HG02759 (cell line): ENCODE results near the gene RGS7.

Experiments
- ATAC-seq: cut with Tn5 transposase; IDR thresholded peaks from one replicate; pipeline ENCODE4 v1.9.1; 2021; ENCODE audit warnings: mild to moderate bottlenecking, moderate library complexity; ENCODE audit not compliant: unreplicated experiment

RGS7 gene

DNA sequence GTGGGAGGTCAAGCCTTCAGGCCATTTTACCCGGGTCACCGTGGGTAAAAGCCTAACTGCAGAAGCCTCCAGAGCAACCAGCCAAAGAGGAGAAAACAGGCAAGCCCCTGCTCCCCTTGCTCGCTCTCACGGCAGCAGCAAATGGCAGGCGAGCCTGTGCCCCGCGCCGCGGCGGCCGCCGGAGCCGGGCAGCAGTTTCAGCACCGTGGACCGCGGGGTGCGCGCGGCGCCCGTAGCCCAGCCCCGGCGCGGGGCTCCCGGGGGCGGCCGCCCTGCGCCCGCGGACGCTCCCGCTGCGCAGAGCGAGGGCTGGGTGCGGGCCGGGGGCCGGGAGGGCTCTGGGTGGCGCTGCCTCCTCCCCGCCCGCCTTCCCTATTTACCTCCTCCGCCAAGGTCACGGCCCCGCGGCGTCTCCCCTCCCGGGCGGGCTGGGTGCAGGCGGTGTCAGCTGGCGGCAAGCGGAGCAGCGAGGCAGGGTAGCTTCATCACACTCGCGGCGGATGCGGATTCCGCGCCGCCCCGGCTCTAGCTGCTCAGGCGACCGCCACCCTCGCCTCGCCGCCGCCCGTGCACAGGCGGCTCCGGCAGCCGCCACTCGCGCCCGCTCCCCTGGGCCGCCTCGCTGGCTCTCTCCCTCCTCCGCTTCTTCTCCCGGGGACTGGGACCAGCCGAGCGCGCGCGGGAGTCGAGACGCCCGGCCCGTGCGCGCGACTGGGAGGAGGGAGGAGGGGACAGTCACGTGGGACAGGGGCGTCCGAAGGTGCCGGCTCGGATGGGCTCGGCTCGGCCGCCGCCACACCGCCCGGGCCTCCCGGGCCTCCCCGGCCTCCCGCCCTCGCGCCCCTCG is at the start of gene RGS7:
RGS7 (minus strand) TSS at position 687 of the 847 bp plus-strand sequence.
- ATAC-seq = peak; percentile 70

DNA sequence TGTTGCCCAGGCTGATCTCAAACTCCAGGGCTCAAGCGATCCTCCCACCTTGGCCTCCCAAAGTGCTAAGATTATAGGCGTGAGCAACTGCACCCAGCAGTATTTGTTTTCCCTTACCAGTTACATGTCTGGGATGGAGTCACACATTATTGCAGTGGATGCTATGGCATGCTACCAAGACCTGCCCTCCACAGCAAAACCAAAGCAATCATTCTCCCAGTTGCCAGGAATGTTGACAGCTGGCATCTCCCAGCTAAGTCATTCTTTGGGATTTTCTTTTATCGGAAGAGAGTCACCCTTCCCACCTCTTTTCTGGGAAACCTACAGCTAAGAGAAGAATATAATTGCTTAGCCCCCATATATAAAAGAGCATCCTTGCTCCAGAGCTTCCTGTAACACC is 49.4 kb upstream of the RGS7 start:
- ATAC-seq = no peak

DNA sequence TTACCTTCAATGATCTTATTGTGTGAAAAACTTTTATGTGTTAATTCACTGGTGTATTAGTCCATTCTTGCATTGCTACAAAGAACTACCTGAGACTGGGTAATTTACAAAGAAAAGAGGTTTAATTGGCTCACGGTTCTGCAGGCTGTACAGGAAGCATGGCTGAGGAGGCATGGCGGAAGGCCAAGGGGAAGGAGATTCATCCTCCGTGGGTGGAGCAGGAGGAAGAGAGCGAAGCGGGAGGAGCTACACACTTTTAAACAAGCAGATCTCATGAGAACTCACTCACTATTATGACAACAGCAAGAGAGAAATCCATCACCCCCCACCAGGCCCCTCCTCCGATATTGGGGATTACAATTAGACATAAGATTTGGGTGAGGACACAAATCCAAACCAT is 44.2 kb upstream of the RGS7 start:
- no peak for ATAC-seq

DNA sequence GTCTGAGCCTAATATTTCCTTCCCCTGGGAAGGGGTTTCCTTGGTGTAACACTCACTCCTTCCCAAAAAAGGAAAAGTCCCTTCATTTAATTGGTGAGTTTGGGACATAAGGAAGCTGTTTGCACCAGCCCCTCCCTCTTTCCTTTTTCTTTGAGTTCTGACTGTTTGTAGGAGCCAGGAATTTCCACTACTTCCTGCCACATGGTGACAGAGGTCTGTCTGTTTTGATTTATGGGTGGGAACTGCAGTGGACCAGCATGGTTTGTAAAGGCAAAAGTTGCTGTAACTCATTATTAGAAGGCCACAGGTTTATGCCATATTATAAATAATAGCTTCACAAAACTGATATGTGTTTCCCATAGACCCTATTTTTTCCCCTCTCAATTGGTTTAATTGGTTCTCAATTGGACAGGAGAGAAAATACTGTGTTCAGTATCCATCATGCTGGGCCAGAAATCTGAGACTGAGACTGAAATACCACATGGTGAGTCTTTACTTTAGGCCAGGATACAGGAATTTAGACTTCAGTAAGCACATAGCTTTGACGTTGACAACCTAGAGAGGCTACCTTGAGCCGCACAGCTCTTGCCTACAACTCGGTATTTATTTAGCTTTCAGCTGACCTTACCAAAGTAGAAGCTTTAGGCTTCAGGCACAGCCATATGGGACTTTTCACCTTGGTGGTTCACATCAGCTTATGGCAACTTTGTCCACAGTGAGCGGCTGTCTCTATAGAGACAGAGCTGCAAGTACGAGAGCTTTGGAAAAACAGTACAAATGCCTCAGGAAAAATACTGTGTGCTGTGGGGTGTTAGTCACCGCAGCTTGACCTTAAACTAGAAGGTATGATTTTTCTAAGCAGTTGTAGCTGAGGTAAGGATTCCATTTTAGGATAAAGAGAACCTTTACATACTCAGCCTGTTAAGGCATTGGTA is 40.0 kb upstream of the RGS7 start:
- ATAC-seq = no peak

DNA sequence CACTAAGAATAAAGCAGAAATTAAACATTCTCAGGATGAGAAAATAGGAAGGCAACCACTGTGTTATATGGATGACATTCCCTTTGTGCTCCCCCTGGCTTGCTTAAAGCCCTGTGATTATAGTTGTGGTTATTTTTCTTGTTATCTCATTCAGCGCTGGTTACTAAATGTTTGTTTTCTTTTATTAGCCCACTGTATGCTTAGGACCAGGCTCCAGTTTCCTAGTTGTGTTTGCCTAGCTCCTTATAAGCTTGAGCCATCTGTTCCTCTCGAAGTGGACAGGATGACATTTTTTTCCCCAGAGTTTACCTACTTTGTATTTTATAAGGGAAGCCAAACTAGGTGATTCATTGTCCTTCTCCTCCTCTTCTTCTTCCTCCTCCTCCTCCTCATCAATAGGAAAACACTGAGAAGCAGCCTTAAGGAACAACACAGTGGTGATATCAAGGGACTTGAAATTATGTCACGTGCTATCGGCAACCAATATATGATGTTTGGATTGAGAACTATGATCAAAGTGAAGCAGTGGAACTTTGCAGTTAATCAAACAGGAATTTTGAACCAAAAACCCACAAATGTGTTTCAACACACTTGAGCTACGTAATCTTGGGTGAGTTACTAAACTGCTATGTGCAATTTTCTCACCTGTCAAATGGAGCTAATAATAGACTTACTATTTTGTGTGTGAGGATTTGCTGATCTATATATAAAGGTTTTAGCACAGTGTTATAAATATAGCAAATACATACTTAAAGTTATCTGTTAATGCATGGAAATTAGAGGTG is 35.1 kb upstream of the RGS7 start:
- ATAC-seq = no peak

DNA sequence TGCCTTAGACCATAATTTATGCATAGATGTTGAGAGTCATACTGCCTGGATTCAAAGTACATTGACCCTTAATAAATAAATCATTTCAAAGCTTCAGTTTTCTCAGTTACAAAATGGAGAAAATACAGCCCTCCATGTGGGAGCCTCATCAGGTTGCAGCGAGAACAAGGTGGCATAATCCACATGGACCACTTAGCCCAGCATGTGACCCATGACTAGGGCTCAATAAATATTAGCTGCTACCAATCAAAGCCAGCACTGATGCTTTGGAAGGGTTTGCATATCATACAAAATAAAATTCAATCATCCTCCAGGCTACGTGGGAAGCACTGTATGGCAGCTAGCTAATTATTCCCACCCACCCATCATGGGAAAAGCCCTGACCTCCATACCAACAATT is 33.5 kb upstream of the RGS7 start:
- ATAC-seq = no peak

DNA sequence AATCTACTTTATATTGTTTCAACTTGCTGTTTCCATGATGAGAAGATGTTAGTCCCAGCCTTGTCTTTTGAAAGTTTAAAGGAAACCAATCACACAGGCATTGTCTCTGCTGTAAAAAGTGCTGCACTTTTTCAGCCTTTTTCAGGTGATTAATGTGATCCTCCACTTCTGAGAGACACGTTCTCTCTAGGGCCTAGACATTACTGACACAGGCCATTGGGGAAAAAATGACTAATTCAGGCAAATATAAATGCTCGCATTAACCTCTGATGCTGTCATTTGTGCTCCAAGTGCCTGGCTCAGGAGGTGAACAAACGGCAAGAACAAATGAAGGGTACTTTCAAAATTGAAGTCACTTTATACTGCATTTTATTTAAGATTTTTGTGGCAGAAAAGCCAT is 32.4 kb upstream of the RGS7 start:
- ATAC-seq = no peak

DNA sequence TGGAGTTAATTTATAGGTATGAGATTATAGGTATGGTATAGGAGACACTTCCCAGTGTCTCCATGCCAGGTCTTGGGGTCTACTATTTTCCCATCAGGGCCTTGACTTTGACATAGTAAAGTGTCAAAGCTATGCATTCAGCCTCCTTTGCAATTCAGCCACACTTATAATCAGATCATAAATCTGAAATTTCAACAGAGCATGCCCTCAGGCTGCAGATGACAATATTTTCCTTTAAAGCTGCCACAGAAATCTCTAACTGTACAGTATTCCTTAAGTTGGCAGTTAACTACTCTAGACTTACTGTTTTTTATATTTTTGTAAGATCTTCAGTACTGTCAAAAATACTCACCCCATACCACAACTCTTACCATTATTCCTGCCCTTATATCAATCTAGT is 30.2 kb upstream of the RGS7 start:
- no peak for ATAC-seq

DNA sequence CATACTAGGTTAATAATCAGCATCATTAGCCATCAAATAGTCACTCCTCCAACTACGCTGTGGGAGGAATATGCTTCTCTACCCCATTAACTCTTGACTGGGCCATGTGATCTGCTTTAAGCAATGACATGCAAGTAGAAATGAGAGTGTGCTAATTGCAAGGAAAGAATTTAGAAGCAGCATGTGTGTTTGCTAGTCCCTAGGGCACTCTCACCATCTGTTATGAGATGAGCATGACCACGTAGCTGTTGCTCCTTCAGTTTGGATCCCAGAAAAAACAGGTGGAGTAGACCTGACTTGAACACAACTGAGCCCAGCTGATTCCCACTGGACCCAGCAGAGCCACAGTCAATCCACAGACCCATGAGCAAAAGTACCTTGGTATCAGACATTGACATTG is 19.7 kb upstream of the RGS7 start:
- no peak for ATAC-seq

DNA sequence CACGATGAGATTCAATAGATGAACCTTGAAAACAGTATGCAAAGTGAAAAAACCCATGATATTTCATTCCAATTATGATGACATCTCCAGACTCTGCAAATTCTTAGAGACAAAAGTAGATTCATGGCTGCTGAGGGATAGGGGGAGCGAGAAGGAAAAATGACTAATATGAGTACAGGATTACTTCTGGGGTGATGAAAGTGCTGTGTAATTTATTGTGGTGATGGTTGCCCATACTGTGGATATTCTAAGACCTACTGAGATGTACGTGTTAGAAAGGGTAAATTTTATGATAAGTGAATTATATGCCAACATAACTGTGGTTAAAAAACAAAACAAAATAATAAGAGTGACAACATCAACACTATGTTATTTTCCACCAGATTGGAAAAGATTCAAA is 18.9 kb upstream of the RGS7 start:
- no peak for ATAC-seq

DNA sequence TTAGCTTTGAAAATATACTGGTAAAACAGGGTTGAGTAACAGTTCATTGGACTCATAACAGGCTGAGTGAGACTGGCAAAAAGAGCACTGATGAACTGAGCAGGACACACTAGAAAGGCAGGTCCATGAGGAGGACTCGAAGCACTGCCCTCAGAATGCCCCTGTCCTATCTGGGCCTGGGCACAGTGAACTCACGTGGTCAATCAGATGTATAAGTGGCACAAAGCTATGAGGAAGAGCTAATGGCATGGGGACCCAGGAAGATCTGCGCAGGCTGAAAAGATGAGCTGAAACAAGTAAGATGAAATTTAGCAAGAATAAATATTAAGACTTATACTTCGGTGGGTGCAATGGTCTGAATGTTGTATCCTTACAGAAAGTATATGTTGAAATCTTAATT is 9.2 kb upstream of the RGS7 start:
- ATAC-seq = no peak

DNA sequence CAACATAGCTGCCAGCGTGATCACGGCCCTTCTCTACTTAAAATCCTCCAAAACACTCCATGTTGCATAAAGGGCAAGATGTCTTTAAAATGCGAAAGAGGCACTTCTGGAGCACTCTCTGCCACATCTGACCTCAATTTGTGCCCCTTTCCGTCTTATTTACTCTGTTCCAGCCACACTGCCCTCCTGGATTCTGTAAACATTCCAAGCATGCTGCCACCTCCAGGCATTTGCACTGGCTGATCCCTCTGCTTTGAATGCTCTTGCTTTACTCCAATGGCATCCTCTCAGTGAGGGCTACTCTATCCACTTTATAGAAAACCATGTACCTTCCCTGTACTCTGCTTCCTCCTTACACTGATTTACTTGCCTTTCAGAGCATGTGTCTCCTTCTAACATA is 5.3 kb upstream of the RGS7 start:
- no peak for ATAC-seq

DNA sequence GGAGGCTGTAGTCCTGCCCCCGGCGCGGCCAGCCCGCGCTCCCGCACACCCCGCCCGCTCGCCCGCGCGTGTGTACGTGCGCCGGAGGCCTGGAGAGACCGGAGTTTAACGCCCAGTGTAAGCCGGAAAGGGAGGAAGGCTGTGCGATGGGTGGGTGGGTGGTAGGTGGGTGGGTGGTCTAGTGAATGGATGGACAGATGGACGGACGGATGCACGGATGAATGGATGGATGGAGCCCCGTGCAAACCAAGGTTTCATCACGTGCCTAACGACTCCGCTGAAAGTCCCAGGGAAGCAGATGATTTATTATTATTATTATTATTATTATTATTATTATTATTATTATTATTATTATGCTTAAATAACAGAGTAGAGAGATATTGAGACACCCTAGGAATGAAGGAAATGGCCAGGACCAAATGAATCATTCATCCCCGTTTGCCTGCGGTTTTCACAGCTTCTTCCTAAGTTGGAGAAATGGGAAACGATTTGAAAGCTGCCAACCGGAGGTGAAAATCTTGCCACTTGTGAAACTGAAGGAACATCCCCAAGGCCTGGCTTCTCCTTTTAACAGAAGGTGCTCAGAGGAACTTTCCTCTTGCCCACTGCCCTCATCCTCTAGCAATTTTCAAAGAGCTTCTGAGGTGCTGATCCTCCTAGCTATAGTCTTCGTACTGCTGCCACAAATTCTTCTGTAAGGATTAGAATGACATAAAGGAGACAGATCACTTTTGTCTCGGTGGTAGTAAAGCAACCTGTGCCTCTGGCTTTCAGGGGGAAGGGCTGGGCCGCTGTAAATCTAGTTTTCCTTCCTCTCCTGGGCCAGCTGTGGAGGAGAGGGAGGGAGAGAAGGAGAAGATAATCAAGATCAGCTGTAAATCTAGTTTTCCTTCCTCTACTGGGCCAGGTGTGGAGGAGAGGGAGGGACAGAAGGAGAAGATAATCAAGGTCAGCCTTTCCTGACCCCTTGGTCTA is 648 bp upstream of the RGS7 start:
- no peak for ATAC-seq

DNA sequence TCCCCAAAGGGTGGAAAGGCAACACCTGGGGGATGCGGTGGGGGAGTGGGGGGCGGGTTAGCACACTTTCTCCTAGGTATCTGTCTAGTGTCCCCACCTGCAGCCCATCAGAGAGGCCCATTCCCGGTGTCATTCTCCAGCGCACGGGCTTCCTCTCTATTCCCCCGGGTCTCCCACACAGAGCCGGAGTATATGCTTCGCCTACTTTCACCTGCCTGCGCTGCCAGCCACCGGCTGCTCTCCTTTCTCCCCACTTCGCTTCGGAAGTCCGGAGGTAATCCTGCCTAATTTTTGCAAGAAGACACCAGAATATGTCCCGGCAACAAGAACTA is 852 bp downstream of the RGS7 start:
- peak; percentile 1 for ATAC-seq

DNA sequence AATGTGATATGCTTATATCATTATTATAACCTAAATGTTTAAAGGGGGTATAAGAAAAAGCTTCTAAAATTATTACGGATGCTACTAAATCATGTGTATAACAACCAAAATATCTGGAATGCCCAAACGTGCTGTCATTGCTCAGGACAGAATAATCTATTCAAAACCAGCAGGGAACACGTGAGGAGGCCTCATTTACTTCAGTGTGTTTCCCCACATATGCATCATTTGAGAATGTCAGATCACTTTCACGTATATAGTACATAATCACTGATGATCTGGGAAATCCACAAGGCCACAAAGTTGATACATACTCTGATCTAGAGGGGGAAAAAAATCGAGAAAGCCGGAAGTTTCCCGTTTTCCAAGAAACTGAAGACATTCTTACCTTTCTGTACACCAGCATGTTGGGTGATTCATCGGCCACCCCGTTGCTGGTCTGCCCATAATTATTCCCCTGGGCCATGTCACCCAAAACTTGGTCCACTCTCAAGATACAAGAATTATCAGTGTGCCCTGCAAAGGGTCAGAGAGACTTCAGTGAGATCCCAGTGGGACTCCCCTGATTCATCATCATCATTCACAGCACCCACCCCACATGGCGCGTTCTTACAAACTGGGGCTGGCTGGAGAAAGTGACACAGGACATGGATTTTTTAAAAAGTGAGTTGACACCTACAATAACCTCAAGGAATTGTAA is 1.5 kb downstream of the RGS7 start:
- no peak for ATAC-seq

DNA sequence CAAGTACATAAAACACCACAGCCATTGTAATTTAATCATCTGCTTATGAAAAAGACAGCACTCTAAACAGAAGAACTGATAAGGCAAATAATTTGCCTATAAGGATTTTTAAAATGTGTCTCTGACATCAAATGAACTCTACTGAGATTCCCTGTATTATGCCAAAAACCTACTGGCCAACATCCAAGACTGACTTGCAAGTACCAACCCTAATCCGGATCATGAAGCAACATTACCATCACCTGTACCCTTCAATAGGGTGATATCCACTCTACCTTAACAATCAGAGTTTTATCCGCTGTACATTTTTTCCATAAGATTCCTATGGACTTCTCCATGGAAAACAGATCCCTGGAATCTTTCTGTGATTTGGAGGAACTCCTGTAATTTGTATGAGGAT is 4.6 kb downstream of the RGS7 start:
- no peak for ATAC-seq

DNA sequence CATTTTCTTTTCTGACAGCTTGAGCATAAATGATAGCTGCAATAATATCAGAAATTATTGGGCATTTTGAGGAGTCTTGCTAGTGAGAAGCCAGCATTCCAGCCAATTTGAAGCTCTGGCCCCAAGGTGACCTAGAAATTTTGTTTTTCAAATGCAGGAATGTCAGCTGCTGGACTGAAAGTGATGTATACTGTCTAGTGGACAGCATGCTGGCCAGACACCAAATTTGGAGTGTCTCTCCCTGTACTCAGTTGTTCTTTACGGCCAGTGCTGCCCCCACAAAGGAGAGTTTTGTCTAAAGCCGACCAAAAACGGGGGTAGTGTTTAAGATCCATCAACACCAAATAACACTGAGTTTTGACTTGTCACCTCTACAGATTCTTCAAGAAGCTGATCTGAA is 5.2 kb downstream of the RGS7 start:
- ATAC-seq = no peak

DNA sequence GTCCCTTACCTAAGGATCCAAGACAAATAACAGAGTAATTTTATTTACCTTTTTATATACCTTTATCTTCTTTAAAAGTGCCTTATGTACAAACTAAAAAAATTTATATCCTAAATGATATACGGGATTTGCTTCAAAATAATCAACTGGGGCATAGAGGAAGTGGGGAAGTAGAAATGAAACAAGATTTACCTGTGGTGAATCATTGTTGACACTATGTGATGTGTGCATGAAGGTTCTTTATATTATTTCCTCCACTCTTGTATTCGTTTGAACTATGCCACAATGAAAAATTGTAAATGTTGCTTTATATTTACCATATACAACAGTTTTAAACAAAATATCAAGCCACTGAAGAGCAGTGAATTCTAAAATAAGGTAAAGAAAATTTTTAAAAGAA is 13.0 kb downstream of the RGS7 start:
- ATAC-seq = no peak

DNA sequence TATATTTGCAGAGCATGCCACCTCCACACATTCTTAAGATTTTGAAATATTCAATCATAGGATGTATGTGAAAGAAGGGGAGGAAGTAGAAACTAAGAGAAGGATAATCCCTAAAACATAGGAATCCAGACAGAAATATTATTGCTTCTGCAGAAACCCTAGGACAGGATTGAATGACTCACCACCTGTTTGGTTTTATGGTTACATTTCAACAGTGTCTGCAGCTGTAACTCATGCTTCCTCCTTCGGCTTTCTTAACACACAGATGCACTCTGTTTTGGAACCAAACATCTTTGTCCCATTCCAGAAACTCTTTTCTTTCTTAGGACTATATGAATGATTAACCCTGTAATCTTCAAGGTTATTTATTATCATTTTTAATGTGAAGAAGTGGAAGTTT is 20.7 kb downstream of the RGS7 start:
- ATAC-seq = no peak

DNA sequence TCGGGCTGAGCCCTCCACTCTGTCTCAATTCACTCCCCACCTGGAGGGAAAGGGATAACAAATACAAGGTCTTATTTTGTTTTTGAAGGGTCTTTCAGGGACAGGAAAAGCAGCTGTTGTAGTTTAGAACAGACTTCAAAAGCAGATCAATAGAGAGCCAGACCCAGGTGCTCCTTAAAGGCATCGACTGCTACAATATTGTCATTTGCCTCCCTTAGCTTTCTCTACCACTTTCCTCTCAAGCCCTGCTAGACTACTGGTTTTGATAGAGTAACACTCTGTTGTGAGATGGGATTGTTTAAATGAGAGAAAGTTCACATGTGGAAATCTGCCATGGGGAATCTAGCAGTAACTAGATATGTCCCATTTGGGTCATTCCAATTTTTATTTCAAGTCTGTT is 24.0 kb downstream of the RGS7 start:
- no peak for ATAC-seq
